ENCODE results near the gene SLC1A1.

SLC1A1 gene

DNA sequence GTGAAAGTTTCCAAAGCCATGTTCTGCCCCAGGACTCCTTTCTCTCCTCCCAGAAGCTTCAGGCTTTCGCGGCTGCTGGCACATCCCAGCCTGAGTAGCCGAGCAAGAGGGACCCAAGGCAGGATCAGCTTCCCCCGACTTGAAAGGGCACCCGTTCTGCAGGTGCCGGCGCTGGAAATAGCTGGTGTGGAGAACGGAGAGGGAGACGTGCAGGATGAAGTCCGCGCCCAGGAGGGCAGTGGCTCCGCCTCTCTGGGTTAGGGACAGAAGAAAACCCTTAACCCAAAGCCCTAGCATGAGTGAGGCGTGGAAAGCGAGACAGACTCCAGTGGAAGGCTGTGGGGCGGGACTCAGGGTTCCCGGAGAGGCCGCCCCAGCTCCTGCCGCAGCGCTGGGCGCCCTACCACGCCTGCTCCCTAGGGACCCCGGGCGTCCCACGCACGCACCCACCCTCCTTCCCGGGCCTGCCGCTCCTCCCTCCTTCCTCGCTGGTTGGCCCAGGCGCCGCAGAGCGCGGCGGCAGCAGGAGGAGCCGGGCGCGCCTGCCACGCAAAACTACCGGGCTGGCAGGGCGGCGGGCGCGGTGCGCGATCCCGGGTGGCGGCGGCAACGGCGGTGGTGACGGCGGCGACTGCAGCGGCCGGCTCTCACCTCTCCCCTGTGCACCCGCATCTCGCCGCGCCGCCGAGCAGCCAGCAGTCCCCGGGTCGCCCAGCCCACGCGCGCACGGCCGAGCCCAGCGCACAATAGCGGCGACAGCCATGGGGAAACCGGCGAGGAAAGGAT lies at the start of gene SLC1A1:
SLC1A1 (plus strand) TSS at position 550 of the 786 bp plus-strand sequence; CDS start at position 762, 212 bp downstream.
- DNase-seq (ENCODE audit: low spot score) = peak; percentile 78

- no peak for DNase-seq (ENCODE audit: low spot score)
These were observed 47.5 kb upstream of the SLC1A1 start for GRCh38 chr9:4442806-4443205.

DNA sequence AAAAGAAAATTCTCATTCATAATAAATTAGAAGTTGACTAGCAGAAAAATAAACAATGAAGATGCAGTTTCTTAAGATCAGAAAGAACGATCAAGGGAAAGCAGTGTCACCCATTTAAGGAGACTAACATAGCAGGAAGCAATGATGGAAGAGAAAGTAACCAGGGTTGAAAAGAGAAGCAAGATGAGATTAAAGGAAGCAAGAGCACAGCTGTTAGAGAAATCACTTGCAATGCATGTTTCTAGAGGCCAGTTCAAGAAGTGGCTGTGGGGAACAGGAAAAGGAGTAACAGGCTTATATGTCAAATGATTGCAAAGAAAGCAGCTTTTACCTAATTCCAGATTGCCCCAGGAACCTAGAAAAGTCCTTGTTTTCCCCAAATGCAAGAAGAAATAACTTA lies 46.8 kb upstream of the SLC1A1 start:
- no peak for DNase-seq (ENCODE audit: low spot score)

- DNase-seq (ENCODE audit: low spot score) = no peak
These were observed 28.8 kb upstream of the SLC1A1 start for GRCh38 chr9:4461437-4461836.

- no peak for DNase-seq (ENCODE audit: low spot score)
These were observed 26.4 kb upstream of the SLC1A1 start for GRCh38 chr9:4463824-4464223.

DNA sequence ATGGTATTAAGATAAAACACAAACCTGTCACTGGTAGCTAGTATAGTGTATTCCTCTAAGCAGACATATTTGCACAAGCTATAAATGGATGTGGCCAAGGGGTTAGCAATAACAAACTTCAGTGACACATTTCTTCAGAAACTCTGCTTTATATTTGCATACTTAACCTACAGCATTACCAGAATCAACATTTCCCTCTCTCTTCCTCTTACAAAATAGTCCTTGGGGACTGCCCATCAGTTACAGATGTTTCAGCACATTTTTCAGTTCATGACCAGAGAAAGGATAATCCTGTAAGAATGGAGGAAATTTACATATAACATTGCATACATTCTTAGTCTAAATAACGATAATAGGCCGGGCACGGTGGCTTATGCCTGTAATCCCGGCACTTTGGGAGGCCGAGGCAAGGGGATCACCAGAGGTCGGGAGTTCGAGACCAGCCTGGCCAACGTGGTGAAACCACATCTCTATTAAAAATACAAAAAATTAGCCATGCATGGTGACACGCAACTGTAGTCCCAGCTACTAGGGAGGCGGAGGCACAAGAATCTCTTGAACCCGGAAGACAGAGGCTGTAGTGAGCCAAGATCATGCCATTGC lies 25.3 kb upstream of the SLC1A1 start:
- DNase-seq (ENCODE audit: low spot score) = no peak

GRCh38 chr9:4465910-4466309 lies 24.4 kb upstream of the SLC1A1 start:
- no peak for DNase-seq (ENCODE audit: low spot score)

- DNase-seq (ENCODE audit: low spot score) = no peak
These were observed 15.0 kb upstream of the SLC1A1 start for GRCh38 chr9:4475301-4475700.

DNA sequence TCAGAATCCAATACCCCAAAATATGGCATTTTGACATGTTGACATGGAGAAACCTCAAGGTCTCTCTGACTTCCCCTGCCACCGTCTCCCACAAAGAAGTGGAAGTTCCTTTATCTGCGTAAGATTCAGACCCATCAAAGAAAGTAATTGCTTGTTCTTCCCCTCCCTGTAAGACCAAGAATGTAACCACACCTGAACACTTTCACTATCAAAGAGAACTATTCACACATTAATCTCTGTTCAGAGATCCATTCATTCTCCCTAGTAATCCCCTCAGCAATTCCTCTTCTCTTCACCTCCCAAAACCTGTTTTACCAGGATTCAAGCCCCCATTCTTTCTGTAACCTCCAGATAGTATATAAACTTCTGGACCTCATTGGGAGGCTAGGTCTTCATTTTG lies 4.1 kb upstream of the SLC1A1 start:
- no peak for DNase-seq (ENCODE audit: low spot score)

DNA sequence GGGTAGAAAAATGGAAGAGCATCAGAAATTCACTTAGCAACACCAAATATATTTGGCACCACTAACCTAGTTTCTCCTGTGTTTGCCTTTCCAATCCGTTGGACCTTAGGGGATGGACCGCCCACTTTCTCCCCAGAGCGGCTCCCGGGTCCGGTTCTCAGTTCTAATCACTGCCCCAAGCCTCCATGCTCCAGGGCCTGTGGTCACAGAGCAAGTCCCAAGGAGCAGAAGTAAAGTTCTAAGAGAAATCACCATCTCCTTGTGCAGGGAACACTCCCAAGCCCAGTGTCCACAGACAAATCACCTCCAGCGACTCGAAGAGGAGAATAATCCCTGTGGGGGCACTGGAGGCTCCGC lies 728 bp upstream of the SLC1A1 start:
- no peak for DNase-seq (ENCODE audit: low spot score)

GRCh38 chr9:4490705-4491625 lies 697 bp downstream of the SLC1A1 start:
- DNase-seq (ENCODE audit: low spot score) = peak; percentile 51

- DNase-seq (ENCODE audit: low spot score) = no peak
These were observed 1.3 kb downstream of the SLC1A1 start for GRCh38 chr9:4491626-4491975.

GRCh38 chr9:4494332-4494731 lies 4.1 kb downstream of the SLC1A1 start:
- DNase-seq (ENCODE audit: low spot score) = no peak

DNA sequence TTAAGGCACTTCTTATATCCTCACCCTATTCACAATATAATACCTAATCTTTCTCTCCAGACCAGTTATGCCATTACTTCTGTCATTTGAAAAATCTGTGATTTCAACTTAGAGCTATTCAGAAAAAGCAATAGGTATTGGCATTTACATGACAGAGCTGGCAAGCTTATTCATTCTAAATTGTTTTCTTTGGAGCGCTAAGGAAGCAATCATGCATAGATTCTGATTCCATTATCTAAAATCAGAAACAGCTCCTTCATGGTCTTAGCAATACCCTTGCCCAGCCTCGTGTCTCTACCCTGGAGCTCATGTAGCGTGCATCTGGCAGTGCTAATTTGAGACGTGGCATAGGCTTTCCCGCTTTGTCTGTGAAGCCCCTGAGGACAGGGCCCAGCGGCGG lies 4.5 kb downstream of the SLC1A1 start:
- no peak for DNase-seq (ENCODE audit: low spot score)

- DNase-seq (ENCODE audit: low spot score) = no peak
These were observed 5.3 kb downstream of the SLC1A1 start for GRCh38 chr9:4495537-4495936.

DNA sequence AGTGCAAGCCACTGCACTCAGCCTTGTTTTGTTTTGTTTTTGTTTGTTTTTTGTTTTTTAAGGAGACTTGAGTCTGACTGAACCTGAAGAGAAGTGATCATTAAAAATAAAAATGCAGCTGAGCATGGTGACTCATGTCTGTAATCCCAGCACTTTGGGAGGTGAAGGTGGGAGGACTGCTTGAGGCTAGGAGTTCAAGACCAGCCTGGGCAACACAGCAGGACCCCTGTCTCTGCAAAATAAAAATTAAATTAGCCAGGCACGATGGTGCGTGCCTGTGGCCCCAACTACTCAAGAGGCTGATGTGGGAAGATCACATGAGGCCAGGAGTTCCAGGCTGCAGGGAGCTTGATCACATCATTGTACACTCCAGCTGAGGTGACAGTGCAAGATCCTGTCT lies 6.2 kb downstream of the SLC1A1 start:
- no peak for DNase-seq (ENCODE audit: low spot score)

DNA sequence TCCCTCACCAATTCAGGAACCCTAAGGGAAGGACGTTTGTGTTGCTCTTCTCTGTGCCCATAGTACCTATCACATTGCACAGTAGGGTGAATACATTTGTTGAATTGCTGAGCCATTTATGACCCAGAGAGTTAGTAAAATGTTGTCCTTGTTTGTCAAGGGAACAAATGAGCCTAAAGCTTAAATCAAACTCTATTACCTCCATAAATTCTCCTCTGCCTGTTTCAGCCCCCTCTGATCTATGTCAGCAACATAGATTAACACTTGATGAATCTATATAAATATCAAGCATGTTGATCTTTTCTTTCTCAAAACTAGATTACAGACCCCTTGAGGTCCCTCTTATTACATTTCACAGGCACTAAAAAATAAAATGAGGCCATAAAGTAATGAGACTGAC lies 7.1 kb downstream of the SLC1A1 start:
- no peak for DNase-seq (ENCODE audit: low spot score)

GRCh38 chr9:4497855-4498254 lies 7.6 kb downstream of the SLC1A1 start:
- no peak for DNase-seq (ENCODE audit: low spot score)

- no peak for DNase-seq (ENCODE audit: low spot score)
These were observed 9.6 kb downstream of the SLC1A1 start for GRCh38 chr9:4499917-4500316.

- DNase-seq (ENCODE audit: low spot score) = no peak
These were observed 10.9 kb downstream of the SLC1A1 start for GRCh38 chr9:4501147-4501507.

GRCh38 chr9:4502444-4502843 lies 12.2 kb downstream of the SLC1A1 start:
- DNase-seq (ENCODE audit: low spot score) = no peak

- no peak for DNase-seq (ENCODE audit: low spot score)
These were observed 12.8 kb downstream of the SLC1A1 start for GRCh38 chr9:4503103-4503502.

DNA sequence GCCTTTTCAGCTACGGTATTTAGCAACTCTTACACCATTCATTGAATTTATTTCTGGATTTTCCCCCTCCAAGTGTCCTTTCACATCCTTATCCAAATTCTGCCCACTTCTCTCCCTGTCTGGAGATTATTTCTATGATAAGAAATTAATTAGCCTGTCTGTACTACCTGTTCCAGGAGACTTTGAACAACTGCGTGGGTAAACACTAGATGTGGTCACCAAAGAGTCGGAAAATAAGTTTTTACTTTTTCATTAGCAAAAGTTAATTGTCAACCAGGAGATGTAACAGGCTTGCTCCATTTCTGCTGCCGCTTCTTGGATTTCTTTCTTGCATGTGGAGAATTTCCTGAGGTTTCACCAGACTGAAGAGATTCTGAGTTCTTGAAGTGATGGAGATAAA lies 14.0 kb downstream of the SLC1A1 start:
- DNase-seq (ENCODE audit: low spot score) = no peak

All from D341Med (cell line).